Effector memory CD4-positive, alpha-beta T cell (primary cell): ENCODE results near the gene VWA7.
"Not testable (repeated sequence)": the region's sequence is repeated elsewhere in the genome, so short reads cannot be mapped to it uniquely, and the experiment has no call there.

Source experiments
- DNase-seq, 3 donors: peaks; one replicate each; pipeline ENCODE4 v3.0.0-alpha.2; 2020
- H3K27ac ChIP-seq: 2 replicates; pipeline ENCODE4 v1.7.0; 2013; ENCODE audit warnings: mild to moderate bottlenecking, low read length, moderate library complexity; ENCODE audit not compliant: insufficient read depth, poor library complexity, severe bottlenecking
- H3K27me3 ChIP-seq: replicated peaks from 2 replicates; pipeline ENCODE4 v1.7.0; 2013; ENCODE audit warnings: mild to moderate bottlenecking, low read length; ENCODE audit not compliant: insufficient read depth, control insufficient read depth, poor library complexity, severe bottlenecking
- H3K36me3 ChIP-seq: 2 replicates; pipeline ENCODE4 v1.7.0; 2013; ENCODE audit warnings: mild to moderate bottlenecking, low read length, moderate library complexity; ENCODE audit not compliant: control insufficient read depth, insufficient read depth
- H3K4me1 ChIP-seq: 2 replicates; pipeline ENCODE4 v1.7.0; 2013; ENCODE audit warnings: low read length, mild to moderate bottlenecking; ENCODE audit not compliant: control insufficient read depth, insufficient read depth, poor library complexity, severe bottlenecking
- H3K4me3 ChIP-seq: 2 replicates; pipeline ENCODE4 v1.7.0; 2013; ENCODE audit warnings: low read length, low read depth, mild to moderate bottlenecking; ENCODE audit not compliant: insufficient read depth, poor library complexity, severe bottlenecking
- H3K9me3 ChIP-seq: 2 replicates; pipeline ENCODE4 v1.7.0; 2013; ENCODE audit warnings: mild to moderate bottlenecking, low read length, moderate library complexity; ENCODE audit not compliant: control insufficient read depth
- total RNA-seq, 3 donors: gene quantifications; one replicate each; lab custom pipeline; 2026; lab: John Stamatoyannopoulos, UW

Gene VWA7
- total RNA-seq = 4.7 to 11.8 (median 8.3) reads per million in 3 donors

GRCh38 chr6:31776989-31777666 lies at the start of gene VWA7:
TSS of gene VWA7 (minus strand) at chr6:31777328. CDS start at chr6:31776779, 549 bp downstream.
- DNase-seq = peak; percentile 52 to 58 (median 56)
- H3K27ac ChIP-seq = peak within 1 kb of the TSS; percentile 15
- H3K4me1 ChIP-seq = peaks cover 32% of the 10 kb centered on the region
- H3K27me3 ChIP-seq = no peaks in the 10 kb centered on the region
- H3K4me3 ChIP-seq = peak within 1 kb of the TSS; percentile 24
- H3K9me3 ChIP-seq = no peaks in the 10 kb centered on the region
- peaks cover 33% of the 10 kb centered on the region for H3K36me3 ChIP-seq

- H3K9me3 ChIP-seq = no peaks in the 10 kb centered on the region
- no peak for DNase-seq
- peaks cover 23% of the 10 kb centered on the region for H3K4me1 ChIP-seq
- H3K36me3 ChIP-seq = no peaks in the 10 kb centered on the region
- H3K27ac ChIP-seq = peak overlapping the region; percentile 80
- peak overlapping the region; percentile 76 for H3K4me3 ChIP-seq
- no peaks in the 10 kb centered on the region for H3K27me3 ChIP-seq
These were observed 49.7 kb upstream of the VWA7 start for GRCh38 chr6:31826793-31827285.

GRCh38 chr6:31825553-31825952 lies 48.4 kb upstream of the VWA7 start:
- H3K4me3 ChIP-seq = no peak overlapping the region
- DNase-seq = no peak
- peaks cover 25% of the 10 kb centered on the region for H3K4me1 ChIP-seq
- H3K9me3 ChIP-seq = no peaks in the 10 kb centered on the region
- H3K27me3 ChIP-seq = no peaks in the 10 kb centered on the region
- H3K27ac ChIP-seq = no peak overlapping the region
- H3K36me3 ChIP-seq = no peaks in the 10 kb centered on the region

- not testable (repeated sequence) for H3K27me3 ChIP-seq, DNase-seq, H3K4me3 ChIP-seq, H3K9me3 ChIP-seq, H3K36me3 ChIP-seq
- H3K4me1 ChIP-seq = peaks cover 24% of the 10 kb centered on the region
- H3K27ac ChIP-seq = peak overlapping the region; percentile 11
These were observed 46.6 kb upstream of the VWA7 start for GRCh38 chr6:31823592-31824196.

GRCh38 chr6:31822036-31822821 lies 45.1 kb upstream of the VWA7 start:
- Histone ChIP-seq H3K4me3 (peak overlapping the region; percentile 73), H3K27ac (peak overlapping the region; percentile 86), H3K9me3 (no peaks in the 10 kb centered on the region), H3K36me3 (no peaks in the 10 kb centered on the region), H3K4me1 (peaks cover 26% of the 10 kb centered on the region), H3K27me3 (no peaks in the 10 kb centered on the region)
- peak; percentile 46 to 55 (median 53) for DNase-seq

GRCh38 chr6:31821301-31822035 lies 44.3 kb upstream of the VWA7 start:
- H3K27me3 ChIP-seq = no peaks in the 10 kb centered on the region
- H3K4me1 ChIP-seq = peaks cover 21% of the 10 kb centered on the region
- H3K36me3 ChIP-seq = no peaks in the 10 kb centered on the region
- H3K4me3 ChIP-seq = peak overlapping the region; percentile 73
- no peaks in the 10 kb centered on the region for H3K9me3 ChIP-seq
- DNase-seq = no peak
- H3K27ac ChIP-seq = peak overlapping the region; percentile 86

- peaks cover 22% of the 10 kb centered on the region for H3K4me1 ChIP-seq
- H3K9me3 ChIP-seq, H3K27me3 ChIP-seq, DNase-seq, H3K4me3 ChIP-seq, H3K36me3 ChIP-seq, H3K27ac ChIP-seq: not testable (repeated sequence)
These were observed 43.3 kb upstream of the VWA7 start for GRCh38 chr6:31820399-31820798.

- Histone ChIP-seq H3K27ac (no peak overlapping the region), H3K36me3 (no peaks in the 10 kb centered on the region), H3K9me3 (no peaks in the 10 kb centered on the region), H3K4me1 (peaks cover 24% of the 10 kb centered on the region), H3K4me3 (no peak overlapping the region), H3K27me3 (no peaks in the 10 kb centered on the region)
- no peak for DNase-seq
These were observed 42.8 kb upstream of the VWA7 start for GRCh38 chr6:31819871-31820299.

GRCh38 chr6:31817929-31818511 lies 40.9 kb upstream of the VWA7 start:
- peak overlapping the region; percentile 65 for H3K27ac ChIP-seq
- not testable (repeated sequence) for H3K36me3 ChIP-seq, H3K9me3 ChIP-seq, DNase-seq, H3K27me3 ChIP-seq
- peak overlapping the region; percentile 42 for H3K4me3 ChIP-seq
- peaks cover 33% of the 10 kb centered on the region for H3K4me1 ChIP-seq
